ENCODE data around the gene CD79B.
"Not testable (repeated sequence)": the region's sequence is repeated elsewhere in the genome, so short reads cannot be mapped to it uniquely, and the experiment has no call there.

GRCh38 chr17:63920779-63921178 is 11.4 kb downstream of the CD79B start:
- TF ChIP-seq YY1 (IDR thresholded peaks at IDR 0.05; ENCODE audit: insufficient read depth, insufficient read length); SUZ12 (IDR thresholded peaks at IDR 0.05; ENCODE audit: extremely low read depth, insufficient read depth, insufficient read length); ZNF274 (IDR thresholded peaks at IDR 0.05; ENCODE audit: low read depth, low read length): not testable (repeated sequence)

All from NT2/D1 (cell line).